Measurements from ENCODE around the gene DNAAF3.

The DNAAF3 gene

DNA sequence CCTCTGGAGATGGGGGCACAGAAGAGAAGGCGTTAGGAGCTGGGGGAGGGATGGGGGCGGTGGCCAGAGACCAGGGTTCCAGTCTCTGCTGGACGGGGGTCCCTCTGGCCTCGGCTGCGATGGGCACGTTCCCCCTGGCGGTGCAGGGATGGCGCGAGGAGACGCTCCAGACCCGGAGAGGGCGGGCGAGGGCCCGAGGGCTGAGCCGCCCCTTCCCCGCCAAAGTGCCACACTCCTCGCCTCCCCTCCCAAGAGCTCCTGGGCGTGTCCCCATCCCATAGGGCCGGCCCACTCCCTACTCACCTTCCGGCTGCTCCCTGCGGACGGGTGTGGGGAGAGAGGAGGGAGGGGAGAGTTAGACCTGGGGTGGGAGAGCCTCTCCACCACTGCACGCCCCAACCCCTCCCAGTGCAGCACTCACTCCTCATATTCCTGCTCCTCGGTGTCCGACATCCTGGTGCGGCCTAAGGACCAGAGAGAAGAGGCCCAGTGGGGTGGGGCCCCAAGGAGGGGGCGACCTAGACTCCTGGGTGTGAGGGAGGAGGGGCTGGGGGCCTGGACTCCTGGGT lies 19.6 kb downstream of the DNAAF3 start:
- Mint-ChIP-seq H3K27ac (no peak overlapping the region), H3K9me3 (peaks cover 5 to 6% of the 10 kb centered on the region in 2 donors), H3K27me3 (peaks cover 81% of the 10 kb centered on the region), H3K4me3 (peak overlapping the region in 1 of 2 donors; percentile 24), H3K4me1 (peaks cover 11% of the 10 kb centered on the region)
- ATAC-seq = peak; percentile 38
- DNase-seq = no peak

DNA sequence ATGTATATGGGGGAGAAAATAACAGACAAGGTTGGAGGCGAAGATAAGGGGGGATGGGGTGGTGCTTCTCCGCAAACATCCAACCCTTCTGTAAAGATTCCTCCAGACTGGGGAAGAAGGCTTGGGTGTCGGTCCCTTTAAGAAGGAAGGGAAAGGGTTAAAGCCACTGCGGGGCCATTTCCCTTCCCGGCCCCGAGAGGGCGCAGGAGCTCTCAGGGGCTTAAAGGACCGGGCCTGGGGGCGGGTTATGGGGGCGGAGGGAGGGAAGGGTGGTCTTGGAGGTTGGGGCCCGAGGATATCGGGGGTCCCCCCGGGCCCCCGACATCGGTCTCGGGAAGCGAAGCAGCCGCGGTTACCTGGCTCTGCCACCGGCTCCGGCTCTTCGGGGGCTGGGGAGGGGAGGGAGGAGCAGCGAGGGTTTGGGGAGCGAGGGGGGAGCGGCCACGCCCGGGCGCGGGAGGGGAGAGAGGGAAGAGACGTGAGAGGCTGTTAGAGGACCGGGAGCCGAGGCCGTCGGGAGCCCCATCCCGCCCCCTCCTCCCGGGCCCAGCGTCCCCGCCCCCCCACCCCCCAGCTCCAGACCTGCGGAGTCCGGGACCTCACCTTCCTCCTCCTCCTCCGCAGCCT lies 20.2 kb downstream of the DNAAF3 start:
- H3K27me3 Mint-ChIP-seq = peaks cover 87% of the 10 kb centered on the region
- no peak for DNase-seq
- peak; percentile 25 for ATAC-seq

DNA sequence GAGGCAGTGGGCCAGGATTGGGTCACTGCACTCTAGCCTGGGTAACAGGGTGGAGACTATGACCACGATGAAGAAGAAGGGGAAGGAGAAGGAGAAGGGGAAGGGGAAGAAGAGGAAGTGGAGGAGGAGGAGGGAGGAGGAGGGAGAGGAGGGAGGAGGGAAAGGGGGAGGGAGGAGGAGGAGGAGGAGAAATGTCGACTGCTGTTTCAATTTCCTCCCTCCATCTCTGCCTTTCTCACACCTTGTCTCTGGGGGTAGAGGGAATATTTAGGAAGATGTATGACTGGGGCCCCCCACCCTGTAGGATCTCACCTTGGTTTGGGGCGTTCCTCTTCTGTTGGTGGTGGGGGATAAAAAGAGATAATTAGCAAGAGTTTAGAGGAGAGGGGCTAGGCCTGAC lies 21.2 kb downstream of the DNAAF3 start:
- ATAC-seq (no peak), DNase-seq (no peak)
- Mint-ChIP-seq H3K4me3 (no peak overlapping the region), H3K27me3 (peaks cover 87% of the 10 kb centered on the region), H3K27ac (no peak overlapping the region), H3K9me3 (no peaks in the 10 kb centered on the region), H3K4me1 (peaks cover 14% of the 10 kb centered on the region)

More for the DNA sequence above, 20.2 kb downstream of the DNAAF3 start:
- Mint-ChIP-seq H3K9me3 (peaks cover 0 to under 1% of the 10 kb centered on the region in 2 donors), H3K27ac (no peak overlapping the region), H3K4me1 (peaks cover 10% of the 10 kb centered on the region), H3K4me3 (peak overlapping the region in 1 of 2 donors; percentile 33)

DNA sequence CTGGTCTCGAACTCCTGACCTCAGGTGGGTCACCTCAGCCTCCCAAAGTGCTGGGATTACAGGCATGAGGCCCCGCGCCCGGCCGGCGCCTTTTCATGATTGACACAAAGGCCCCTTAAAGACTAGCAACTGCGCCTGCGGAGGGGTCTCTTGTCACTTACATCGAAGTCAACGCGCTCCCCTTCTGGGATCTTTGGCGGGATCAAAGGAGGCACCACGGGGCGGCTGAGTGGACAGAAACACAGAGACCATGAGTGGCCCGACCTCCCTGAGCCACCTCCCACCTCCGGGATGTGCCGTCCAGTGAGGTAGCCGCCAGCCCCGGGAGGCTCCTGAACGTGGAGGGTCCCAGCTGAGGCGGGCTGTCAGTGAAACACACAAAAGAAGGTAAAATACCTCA lies 24.7 kb downstream of the DNAAF3 start:
- H3K9me3 Mint-ChIP-seq = no peaks in the 10 kb centered on the region
- peaks cover 14% of the 10 kb centered on the region for H3K4me1 Mint-ChIP-seq
- peak overlapping the region in 1 of 2 donors; percentile 15 for H3K4me3 Mint-ChIP-seq
- no peak overlapping the region for H3K27ac Mint-ChIP-seq
- peaks cover 77% of the 10 kb centered on the region for H3K27me3 Mint-ChIP-seq
- DNase-seq = no peak
- no peak for ATAC-seq

DNA sequence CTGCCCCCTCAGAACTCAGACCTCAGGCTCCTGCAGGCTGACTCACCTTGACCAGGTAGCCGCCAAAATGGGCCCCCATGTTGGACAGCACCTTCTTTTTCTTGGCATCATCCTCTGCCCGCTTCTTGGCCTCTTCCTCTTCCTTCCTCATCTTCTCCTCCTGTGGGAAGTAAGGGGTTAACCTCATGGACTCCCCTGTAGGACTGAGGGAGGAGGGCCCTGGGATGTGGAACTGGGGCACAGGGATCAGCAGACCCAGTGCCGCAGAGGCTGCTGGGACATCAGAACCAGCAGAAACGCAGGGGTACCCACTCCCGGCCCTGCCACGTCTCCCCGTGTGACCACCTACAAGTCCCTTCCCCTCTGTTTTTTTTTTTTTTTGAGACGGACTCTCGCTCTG lies 28.5 kb downstream of the DNAAF3 start:
- no peak for DNase-seq
- H3K27me3 Mint-ChIP-seq = peaks cover 73% of the 10 kb centered on the region
- ATAC-seq = no peak
- H3K9me3 Mint-ChIP-seq = no peaks in the 10 kb centered on the region
- H3K4me1 Mint-ChIP-seq = peaks cover 7% of the 10 kb centered on the region
- no peak overlapping the region for H3K4me3 Mint-ChIP-seq
- H3K27ac Mint-ChIP-seq = no peak overlapping the region

DNA sequence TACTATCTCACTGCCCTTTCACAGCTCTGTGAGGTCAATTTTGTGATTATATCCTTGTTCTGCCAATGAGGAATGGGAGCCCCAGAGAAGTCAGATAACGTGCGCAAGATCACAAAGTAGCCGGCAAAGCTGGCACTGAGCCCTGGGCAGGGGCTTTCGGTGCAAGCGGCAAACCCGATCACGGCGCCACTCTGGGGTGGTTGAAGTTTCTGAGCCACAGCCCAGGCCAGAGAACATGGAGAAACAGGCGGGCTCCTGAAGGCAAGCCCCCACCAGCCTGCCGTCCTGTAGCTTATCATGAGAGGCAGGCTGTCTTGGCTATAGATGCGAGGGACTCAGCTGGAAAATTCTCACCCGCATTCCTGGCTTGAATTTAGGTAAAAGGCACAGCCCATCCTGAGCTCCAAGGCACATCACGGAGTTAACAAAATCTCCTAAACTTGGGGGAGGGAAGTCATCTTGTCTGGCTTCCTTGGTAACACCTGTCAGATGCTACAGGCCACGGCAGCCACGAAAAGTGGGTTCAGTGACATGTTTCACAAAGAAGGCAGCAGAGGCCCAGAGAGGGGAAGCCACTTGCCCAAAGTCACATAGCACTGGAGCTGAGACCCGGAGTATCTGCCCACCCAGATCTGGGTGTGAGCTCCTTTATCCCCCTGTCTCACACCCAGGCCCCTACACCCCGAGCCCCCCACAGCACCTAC lies 29.9 kb downstream of the DNAAF3 start:
- ATAC-seq (no peak), DNase-seq (no peak)
- Mint-ChIP-seq H3K4me3 (no peak overlapping the region), H3K27me3 (peaks cover 72% of the 10 kb centered on the region), H3K27ac (no peak overlapping the region), H3K4me1 (peaks cover 11% of the 10 kb centered on the region), H3K9me3 (no peaks in the 10 kb centered on the region)

DNA sequence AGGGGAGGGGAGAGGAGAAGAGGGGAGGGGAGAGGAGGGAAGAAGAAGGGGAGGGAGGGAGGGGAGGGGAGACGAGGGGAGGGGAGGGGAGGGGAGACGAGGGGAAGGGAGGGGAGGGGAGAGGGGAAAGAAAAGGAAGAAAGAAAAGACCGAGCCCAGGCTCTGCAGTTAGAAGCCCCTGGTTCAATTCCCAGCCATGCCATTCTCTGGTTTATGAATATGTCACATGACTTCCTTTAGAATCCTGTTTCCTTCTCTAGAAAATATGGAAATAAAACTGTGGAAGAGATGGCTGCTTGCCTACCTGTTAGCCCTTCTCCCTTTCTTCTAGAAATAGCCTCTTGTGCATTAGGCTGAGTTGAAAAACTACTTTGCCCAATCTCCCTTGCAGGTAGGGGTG lies 31.7 kb downstream of the DNAAF3 start:
- H3K4me1 Mint-ChIP-seq = peaks cover 5% of the 10 kb centered on the region
- H3K27me3 Mint-ChIP-seq = peaks cover 68% of the 10 kb centered on the region
- DNase-seq (no peak), ATAC-seq (no peak)
- H3K27ac Mint-ChIP-seq = no peak overlapping the region
- no peak overlapping the region for H3K4me3 Mint-ChIP-seq
- H3K9me3 Mint-ChIP-seq = no peaks in the 10 kb centered on the region

DNA sequence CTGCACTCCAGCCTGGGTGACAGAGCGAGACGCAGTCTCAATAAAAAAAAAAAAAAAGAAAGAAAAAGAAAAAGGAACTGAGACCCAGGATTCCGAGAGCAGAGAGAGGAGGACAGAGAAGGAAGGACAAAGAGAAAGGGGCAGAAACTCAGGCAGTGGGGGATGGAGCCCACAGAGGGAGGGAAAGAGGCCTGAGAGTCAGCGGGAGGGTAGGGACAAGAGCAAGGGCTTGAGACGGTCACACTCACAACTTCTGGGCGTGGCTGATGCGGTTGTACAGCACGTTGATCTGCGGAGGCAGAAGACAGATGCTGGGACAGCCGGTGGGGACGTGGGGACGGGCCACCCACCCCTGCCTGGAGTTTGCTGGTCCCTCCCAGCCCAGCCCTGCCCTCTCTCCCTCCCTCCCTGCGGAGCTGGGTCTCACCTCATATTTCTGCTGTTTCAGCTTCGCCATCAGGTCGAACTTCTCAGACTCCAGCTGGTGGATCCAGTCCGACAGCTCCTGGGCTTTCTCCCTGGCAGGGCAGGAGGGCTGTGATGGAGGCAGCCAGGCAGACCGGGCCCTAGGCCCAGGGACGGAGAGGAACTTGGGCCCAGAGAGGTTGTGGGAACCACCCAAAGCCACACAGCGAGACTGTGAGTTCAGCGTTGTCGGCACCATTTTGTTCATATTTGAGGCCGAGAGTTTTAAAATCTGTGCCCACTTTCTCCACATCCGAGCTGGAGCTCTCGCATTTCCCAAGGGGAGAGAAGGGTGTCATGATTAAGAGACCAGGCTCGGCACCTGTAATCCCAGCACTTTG lies 32.6 kb downstream of the DNAAF3 start:
- peaks cover 69% of the 10 kb centered on the region for H3K27me3 Mint-ChIP-seq
- peaks cover 5% of the 10 kb centered on the region for H3K4me1 Mint-ChIP-seq

DNA sequence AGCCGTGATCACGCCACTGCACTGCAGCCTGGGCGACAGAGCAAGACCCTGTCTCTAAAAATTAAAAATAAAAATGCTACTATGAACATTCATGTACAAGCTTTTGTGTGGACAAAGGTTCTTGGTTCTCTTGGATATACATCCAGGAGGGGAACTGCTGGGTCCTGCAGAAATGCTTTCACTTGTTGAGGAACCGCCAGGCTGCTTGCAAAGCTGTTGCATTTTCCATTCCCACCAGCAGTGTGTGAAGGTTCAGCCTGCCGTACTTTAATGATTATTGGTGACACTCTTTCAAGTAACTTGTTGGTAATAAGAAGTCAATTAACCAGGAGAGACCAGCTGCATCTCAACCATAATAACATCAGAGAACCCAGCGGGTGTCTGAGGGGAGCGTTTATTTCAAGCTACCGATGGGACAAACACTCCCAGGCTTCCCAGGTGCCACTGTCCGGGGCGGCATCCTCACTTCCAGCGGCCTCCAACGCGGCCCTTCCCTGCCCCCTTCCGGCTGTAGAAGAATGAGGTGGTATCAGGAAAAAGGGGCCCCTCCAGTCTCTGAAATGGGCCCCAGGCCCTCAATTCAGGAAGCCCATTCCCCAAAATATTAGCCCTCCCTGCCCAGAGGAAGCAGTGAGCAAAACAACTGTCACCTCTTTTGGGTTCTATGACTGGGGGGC lies 33.8 kb downstream of the DNAAF3 start:
- Mint-ChIP-seq H3K9me3 (no peaks in the 10 kb centered on the region), H3K27ac (no peak overlapping the region), H3K27me3 (peaks cover 67% of the 10 kb centered on the region), H3K4me3 (no peak overlapping the region), H3K4me1 (peaks cover 5% of the 10 kb centered on the region)
- DNase-seq = no peak
- ATAC-seq = no peak

More for the DNA sequence above, 32.6 kb downstream of the DNAAF3 start:
- DNase-seq (no peak), ATAC-seq (no peak)
- Mint-ChIP-seq H3K27ac (no peak overlapping the region), H3K9me3 (no peaks in the 10 kb centered on the region), H3K4me3 (no peak overlapping the region)

DNA sequence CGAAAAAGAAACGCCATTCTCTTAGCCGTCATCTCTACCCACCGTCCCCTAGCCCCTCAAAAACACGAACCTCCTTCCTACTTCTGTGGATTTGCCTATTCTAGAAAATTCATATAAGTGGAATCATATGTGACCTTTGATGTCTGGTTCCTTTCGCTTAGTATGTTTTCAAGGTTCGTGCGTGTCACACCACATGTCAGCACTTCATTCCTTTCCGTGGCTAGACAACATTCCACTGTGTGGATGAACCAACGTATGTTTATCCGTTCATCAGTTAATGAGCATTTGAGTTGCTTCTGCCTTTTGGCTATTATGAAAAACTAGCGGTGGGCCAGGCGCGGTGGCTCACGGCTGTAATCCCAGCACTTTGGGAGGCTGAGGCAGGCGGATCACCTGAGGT lies 35.0 kb downstream of the DNAAF3 start:
- ATAC-seq (no peak), DNase-seq (no peak)
- Mint-ChIP-seq H3K27ac (no peak overlapping the region), H3K27me3 (peaks cover 74% of the 10 kb centered on the region), H3K4me3 (no peak overlapping the region), H3K9me3 (no peaks in the 10 kb centered on the region), H3K4me1 (peaks cover 5% of the 10 kb centered on the region)

DNA sequence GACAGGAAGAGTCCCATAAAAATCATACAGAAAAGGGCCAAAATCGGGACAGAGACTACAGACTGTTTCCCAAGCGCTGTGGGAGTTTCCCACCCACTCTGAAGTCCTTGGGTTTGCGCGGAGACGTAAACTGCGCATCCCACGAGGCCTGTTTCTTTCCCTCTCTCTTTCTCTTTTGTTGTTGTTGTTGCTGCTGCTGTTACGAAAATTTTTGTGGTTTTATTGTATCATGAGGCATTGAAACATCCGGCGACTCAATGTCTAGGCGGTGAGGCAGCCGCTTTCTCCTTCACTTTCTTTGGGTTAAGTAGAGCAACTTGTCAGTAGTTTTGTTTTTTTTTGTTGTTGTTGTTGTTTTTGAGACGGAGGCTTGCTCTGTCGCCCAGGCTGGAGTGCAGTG lies 47.4 kb downstream of the DNAAF3 start:
- Mint-ChIP-seq H3K27ac (no peak overlapping the region), H3K4me3 (peak overlapping the region; percentile 99), H3K4me1 (peaks cover 30% of the 10 kb centered on the region), H3K9me3 (no peaks in the 10 kb centered on the region), H3K27me3 (peaks cover 15% of the 10 kb centered on the region)
- no peak for DNase-seq
- ATAC-seq = no peak

DNA sequence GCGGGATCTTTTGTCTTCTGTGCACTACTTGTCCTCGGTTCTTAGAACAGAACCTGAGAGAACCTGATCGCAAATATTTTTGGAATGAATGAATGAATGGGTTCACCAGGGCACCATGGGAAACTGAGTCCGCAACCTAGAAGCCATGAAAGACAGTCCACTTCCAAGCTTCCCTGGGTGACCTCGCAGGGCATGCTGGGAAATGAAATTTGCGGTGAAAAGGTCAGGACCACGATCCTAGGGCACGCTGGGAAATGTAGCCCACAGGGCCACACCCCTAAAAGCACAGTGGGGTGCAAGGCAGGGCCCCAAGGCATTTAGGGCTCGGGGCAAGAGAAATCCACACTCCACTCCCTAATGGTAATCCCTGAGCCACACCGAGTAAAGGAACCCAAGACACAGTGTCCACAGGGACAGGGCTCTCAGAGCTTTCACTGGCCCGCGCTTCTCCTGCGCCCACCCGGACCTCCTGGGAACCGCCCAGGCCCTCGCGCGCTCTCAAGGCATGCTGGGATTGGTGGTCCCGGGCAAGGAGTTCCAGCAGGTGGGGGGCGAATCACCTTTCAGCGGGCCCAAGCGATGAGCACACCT lies 47.9 kb downstream of the DNAAF3 start:
- DNase-seq = no peak
- Mint-ChIP-seq H3K4me1 (peaks cover 32% of the 10 kb centered on the region), H3K27me3 (peaks cover 9% of the 10 kb centered on the region), H3K4me3 (peak overlapping the region; percentile 99), H3K9me3 (no peaks in the 10 kb centered on the region), H3K27ac (peak overlapping the region; percentile 70 to 91)
- no peak for ATAC-seq

DNA sequence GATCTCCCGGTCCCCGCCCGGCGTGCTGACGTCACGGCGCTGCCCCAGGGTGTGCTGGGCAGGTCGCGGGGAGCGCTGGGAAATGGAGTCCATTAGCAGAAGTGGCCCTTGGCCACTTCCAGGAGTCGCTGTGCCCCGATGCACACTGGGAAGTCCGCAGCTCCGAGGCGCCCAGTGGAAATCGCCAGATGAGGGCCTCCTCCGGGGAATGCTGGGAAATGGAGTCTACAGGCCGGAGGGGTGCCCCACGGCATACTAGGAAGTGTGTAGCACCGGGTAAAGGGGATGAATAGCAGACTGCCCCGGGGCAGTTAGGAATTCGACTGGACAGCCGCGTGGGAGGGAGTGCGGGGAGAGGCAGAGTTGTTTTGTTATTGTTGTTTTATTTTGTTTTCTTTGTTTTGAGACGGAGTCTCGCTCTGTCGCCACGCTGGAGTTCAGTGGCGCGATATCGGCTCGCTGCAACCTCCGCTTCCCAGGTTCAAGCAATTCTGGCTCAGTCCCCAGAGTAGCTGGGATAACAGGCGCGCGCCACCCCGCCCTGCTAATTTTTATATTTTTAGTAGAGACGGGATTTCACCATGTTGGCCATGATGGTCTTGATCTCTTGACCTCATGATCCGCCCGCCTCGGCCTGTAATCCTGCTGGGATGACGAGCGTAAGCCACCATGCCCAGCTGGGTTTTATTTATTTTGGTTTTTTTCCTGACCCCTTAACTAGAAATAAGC lies 48.6 kb downstream of the DNAAF3 start:
- DNase-seq (peak; percentile 94 to 97), ATAC-seq (peak; percentile 95)
- Mint-ChIP-seq H3K27ac (peak overlapping the region; percentile 91 to 98), H3K4me1 (peaks cover 32% of the 10 kb centered on the region), H3K27me3 (peaks cover 3% of the 10 kb centered on the region), H3K4me3 (peak overlapping the region; percentile 99), H3K9me3 (no peaks in the 10 kb centered on the region)

DNA sequence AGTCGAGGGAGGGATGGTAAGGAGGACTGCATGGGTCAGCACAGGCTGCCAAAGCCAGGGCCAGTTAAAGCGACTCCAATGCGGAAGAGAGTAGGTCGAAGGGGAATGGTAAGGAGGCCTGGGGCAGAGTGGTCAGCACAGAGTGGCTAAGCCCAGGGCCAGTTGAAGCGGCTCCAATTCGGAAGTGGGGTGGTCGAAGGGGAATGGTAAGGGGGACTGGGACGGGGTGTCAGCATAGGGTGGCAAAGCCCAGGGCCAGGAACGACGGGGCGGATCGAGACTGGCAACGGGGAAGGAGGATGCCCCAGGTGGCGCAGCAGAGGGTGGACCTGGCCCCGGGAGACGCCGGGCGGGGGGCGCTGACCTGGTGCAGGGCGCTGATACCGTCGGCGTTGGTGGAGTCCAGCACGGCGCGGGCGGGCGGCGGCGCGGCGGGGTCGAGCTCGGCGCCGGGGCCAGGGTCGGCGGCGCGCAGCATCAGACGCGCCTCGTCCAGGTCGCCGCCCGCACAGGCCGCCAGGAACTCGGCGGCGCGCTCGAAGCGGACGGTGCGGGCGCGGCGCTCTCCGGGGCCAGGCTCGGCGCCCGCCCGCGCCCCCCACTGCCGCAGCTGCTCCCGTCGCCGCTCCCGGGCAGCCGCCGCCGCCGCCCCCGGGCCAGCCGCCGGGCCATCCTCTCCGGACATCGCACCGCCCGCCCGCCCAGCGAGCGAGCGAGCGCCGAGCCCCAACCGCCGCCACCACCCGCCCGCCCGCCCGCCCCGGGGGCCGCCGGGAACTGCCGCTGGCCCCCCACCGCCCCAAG lies 49.4 kb downstream of the DNAAF3 start, which contains the start of gene PPP1R12C:
PPP1R12C (minus strand) TSS at position 779 of the 804 bp plus-strand sequence; CDS start at position 685, 94 bp downstream.
- no peak for DNase-seq
- ATAC-seq = peak; percentile 53

More for the DNA sequence above, 49.4 kb downstream of the DNAAF3 start, which contains the start of gene PPP1R12C:
- H3K4me1 Mint-ChIP-seq = peaks cover 32% of the 10 kb centered on the region
- no peaks in the 10 kb centered on the region for H3K9me3 Mint-ChIP-seq
- H3K4me3 Mint-ChIP-seq = peak within 1 kb of the TSS; percentile 99
- H3K27me3 Mint-ChIP-seq = no peaks in the 10 kb centered on the region
- peak within 1 kb of the TSS; percentile 91 to 98 for H3K27ac Mint-ChIP-seq
